Raji (cell line): Measurements from ENCODE around the gene PRRT2.

Experiments
- POLR2A ChIP-seq: IDR thresholded peaks from 2 replicates; pipeline ENCODE4 v1.6.1; 2011; ENCODE audit warnings: low read depth, low read length, control low read depth; ENCODE audit not compliant: insufficient read depth

The PRRT2 gene

GRCh38 chr16:29807426-29808218 is 4.4 kb upstream of the PRRT2 start:
- peak; percentile 78 for TF ChIP-seq POLR2A

- no peak for TF ChIP-seq POLR2A
Observed at GRCh38 chr16:29808219-29808900, 3.6 kb upstream of the PRRT2 start.

GRCh38 chr16:29809031-29809747 is 2.8 kb upstream of the PRRT2 start:
- no peak for TF ChIP-seq POLR2A

GRCh38 chr16:29809850-29810698 is 1.9 kb upstream of the PRRT2 start:
- TF ChIP-seq POLR2A: no peak

GRCh38 chr16:29810699-29811169 is 1.3 kb upstream of the PRRT2 start:
- no peak for TF ChIP-seq POLR2A

GRCh38 chr16:29811170-29811895 is 660 bp upstream of the PRRT2 start:
- TF ChIP-seq POLR2A: peak; percentile 50; the same call in 1 of the 2 replicates

- TF ChIP-seq POLR2A: no peak
Observed at GRCh38 chr16:29812754-29813643, 1.0 kb downstream of the PRRT2 start.

- TF ChIP-seq POLR2A: no peak
Observed at GRCh38 chr16:29813644-29814562, 1.9 kb downstream of the PRRT2 start.

GRCh38 chr16:29814592-29814991 is 2.6 kb downstream of the PRRT2 start:
- TF ChIP-seq POLR2A: no peak

GRCh38 chr16:29815032-29815721 is 3.2 kb downstream of the PRRT2 start:
- no peak for TF ChIP-seq POLR2A
